ENCODE measurements around the gene IFI27. TPM values are rescaled to one million over a fixed set of nuclear protein-coding genes. Genes with fewer than 3 reads are reported as not detected.

IFI27 gene
- total RNA-seq, 4 donors from 2014 or later, result 61.2 to 247 (median 175) TPM

DNA sequence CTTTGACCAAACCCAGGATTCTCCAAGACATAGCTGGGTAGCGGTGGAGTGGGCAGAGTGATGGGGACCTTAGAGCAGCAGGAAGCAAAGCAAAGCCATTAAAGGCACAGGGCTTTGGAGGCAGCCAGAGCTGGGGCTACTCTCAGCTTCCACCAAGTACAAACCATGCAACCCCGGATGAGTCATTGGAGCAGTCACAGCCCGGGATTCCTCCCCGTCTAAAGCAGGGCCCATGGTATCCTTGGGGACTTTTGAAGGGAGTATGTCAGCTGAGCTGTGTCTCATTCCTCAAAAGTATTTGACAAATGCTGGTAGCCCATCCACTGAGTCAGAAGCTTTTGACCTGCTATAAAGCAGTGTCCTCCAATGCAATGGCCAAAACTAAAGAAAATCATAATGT, 9.7 kb upstream of the IFI27 start:
- 56% methylated on average over 3 of the region's 4 CpGs; no CpG with 5 or more reads in 1 of the 2 donors for WGBS, 2 donors (ENCODE audit: low coverage in 1 of 2)
- ATAC-seq, result peak; percentile 81
- TF ChIP-seq POLR2A (IDR thresholded peaks at IDR 0.05), result no peak
- TF ChIP-seq POLR2AphosphoS5 (IDR thresholded peaks at IDR 0.05), result no peak

GRCh38 chr14:94101748-94102147, 8.8 kb upstream of the IFI27 start:
- Histone ChIP-seq H3K27ac (no peak overlapping the region), H3K27me3 (no peaks in the 10 kb centered on the region), H3K36me3 (peaks cover 0 to 21% of the 10 kb centered on the region in 2 donors), H3K4me3 (no peak overlapping the region), H3K4me1 (no peaks in the 10 kb centered on the region), H3K9me3 (no peaks in the 10 kb centered on the region)
- TF ChIP-seq POLR2A (IDR thresholded peaks at IDR 0.05) (no peak), EP300 (IDR thresholded peaks at IDR 0.05) (no peak), POLR2AphosphoS5 (IDR thresholded peaks at IDR 0.05) (no peak)
- TF ChIP-seq, protein P1, sequence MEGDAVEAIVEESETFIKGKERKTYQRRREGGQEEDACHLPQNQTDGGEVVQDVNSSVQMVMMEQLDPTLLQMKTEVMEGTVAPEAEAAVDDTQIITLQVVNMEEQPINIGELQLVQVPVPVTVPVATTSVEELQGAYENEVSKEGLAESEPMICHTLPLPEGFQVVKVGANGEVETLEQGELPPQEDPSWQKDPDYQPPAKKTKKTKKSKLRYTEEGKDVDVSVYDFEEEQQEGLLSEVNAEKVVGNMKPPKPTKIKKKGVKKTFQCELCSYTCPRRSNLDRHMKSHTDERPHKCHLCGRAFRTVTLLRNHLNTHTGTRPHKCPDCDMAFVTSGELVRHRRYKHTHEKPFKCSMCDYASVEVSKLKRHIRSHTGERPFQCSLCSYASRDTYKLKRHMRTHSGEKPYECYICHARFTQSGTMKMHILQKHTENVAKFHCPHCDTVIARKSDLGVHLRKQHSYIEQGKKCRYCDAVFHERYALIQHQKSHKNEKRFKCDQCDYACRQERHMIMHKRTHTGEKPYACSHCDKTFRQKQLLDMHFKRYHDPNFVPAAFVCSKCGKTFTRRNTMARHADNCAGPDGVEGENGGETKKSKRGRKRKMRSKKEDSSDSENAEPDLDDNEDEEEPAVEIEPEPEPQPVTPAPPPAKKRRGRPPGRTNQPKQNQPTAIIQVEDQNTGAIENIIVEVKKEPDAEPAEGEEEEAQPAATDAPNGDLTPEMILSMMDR (IDR thresholded peaks at IDR 0.05), result no peak
- ATAC-seq, result peak; percentile 47
- WGBS, 2 donors (ENCODE audit: low coverage in 1 of 2), result 100% methylated on average over 1 to 2 of the region's 10 CpGs

More for the DNA sequence above, 9.7 kb upstream of the IFI27 start:
- H3K27ac ChIP-seq, result no peak overlapping the region
- no peaks in the 10 kb centered on the region for H3K9me3 ChIP-seq
- no peaks in the 10 kb centered on the region for H3K27me3 ChIP-seq
- no peaks in the 10 kb centered on the region for H3K4me1 ChIP-seq
- H3K4me3 ChIP-seq, result no peak overlapping the region
- peaks cover 0 to 21% of the 10 kb centered on the region in 2 donors for H3K36me3 ChIP-seq

DNA sequence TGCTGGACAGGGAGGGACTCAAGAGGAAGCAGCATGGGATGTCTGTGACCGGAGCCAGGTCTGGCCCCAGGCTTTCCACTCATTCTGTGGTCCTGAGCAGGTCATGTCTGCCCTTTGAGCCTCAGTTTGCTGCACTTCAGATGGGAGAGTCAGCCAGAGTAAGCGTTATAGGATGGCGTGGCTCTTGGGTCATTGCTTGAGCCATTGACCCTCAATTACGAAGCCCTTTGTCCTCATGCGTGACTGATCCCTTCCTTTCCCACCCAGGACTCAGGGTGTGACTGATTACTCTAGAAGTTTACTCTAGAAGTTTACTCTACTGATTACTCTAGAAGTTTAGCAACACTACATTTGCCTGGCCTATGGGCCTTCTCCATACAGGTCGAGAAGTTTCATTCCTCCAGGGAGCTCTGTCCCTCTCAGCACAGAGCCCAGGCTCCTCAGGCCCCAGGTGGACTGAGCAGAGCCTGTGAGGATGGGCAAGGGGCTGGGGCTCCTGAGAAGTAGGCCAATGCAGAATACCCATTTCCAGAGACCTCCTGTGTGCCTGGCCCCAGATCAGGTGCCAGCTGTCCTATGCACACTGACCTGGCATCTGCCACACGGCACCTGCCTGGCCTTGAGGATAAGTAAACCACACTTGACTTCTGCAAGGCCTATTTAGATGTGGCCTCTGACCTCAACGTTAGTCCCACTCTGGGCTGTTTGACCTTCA, 7.6 kb upstream of the IFI27 start:
- Histone ChIP-seq H3K4me3 (no peak overlapping the region), H3K27ac (no peak overlapping the region), H3K36me3 (peaks cover 0 to 11% of the 10 kb centered on the region in 2 donors), H3K4me1 (no peaks in the 10 kb centered on the region), H3K27me3 (no peaks in the 10 kb centered on the region), H3K9me3 (no peaks in the 10 kb centered on the region)
- TF ChIP-seq EP300 (IDR thresholded peaks at IDR 0.05) (no peak), POLR2A (IDR thresholded peaks at IDR 0.05) (no peak), POLR2AphosphoS5 (IDR thresholded peaks at IDR 0.05) (no peak)
- TF ChIP-seq, protein P1 (IDR thresholded peaks at IDR 0.05), result no peak
- 70 to 92% methylated on average over 4 of the region's 8 CpGs for WGBS, 2 donors (ENCODE audit: low coverage in 1 of 2)
- no peak for ATAC-seq

GRCh38 chr14:94103554-94104150, 6.9 kb upstream of the IFI27 start:
- H3K36me3 ChIP-seq, result peaks cover 0 to 4% of the 10 kb centered on the region in 2 donors
- H3K27ac ChIP-seq, result no peak overlapping the region
- no peaks in the 10 kb centered on the region for H3K27me3 ChIP-seq
- no peak for TF ChIP-seq EP300 (IDR thresholded peaks at IDR 0.05)
- TF ChIP-seq, protein P1 (IDR thresholded peaks at IDR 0.05), result no peak
- TF ChIP-seq POLR2A (IDR thresholded peaks at IDR 0.05), result no peak
- TF ChIP-seq POLR2AphosphoS5 (IDR thresholded peaks at IDR 0.05), result no peak
- no peaks in the 10 kb centered on the region for H3K9me3 ChIP-seq
- no peaks in the 10 kb centered on the region for H3K4me1 ChIP-seq
- WGBS, 2 donors (ENCODE audit: low coverage in 1 of 2), result 13% methylated on average over 3 of the region's 7 CpGs; no CpG with 5 or more reads in 1 of the 2 donors
- no peak for ATAC-seq
- H3K4me3 ChIP-seq, result no peak overlapping the region

- Histone ChIP-seq H3K4me3 (no peak overlapping the region), H3K9me3 (no peaks in the 10 kb centered on the region), H3K4me1 (peaks cover 0 to 1% (median under 1%) of the 10 kb centered on the region in 3 donors), H3K36me3 (no peaks in the 10 kb centered on the region), H3K27me3 (no peaks in the 10 kb centered on the region), H3K27ac (no peak overlapping the region)
- TF ChIP-seq POLR2AphosphoS5 (IDR thresholded peaks at IDR 0.05) (no peak), EP300 (IDR thresholded peaks at IDR 0.05) (no peak), POLR2A (IDR thresholded peaks at IDR 0.05) (no peak)
- TF ChIP-seq, protein P1 (IDR thresholded peaks at IDR 0.05), result no peak
- WGBS, 2 donors (ENCODE audit: low coverage in 1 of 2), result 68 to 80% methylated on average over 10 of the region's 10 CpGs
- no peak for ATAC-seq
Measured at GRCh38 chr14:94104731-94105130, 5.8 kb upstream of the IFI27 start.

Measured in gastroesophageal sphincter (tissue), 4 donors.